ENCODE data around the gene DDX41. TPM values are rescaled to one million over a fixed set of nuclear protein-coding genes. Genes with fewer than 3 reads are reported as not detected.
"Not testable (repeated sequence)": the region's sequence is repeated elsewhere in the genome, so short reads cannot be mapped to it uniquely, and the experiment has no call there.

Gene DDX41
- total RNA-seq, 1 donor from 2014 or later: 84.8 TPM

DNA sequence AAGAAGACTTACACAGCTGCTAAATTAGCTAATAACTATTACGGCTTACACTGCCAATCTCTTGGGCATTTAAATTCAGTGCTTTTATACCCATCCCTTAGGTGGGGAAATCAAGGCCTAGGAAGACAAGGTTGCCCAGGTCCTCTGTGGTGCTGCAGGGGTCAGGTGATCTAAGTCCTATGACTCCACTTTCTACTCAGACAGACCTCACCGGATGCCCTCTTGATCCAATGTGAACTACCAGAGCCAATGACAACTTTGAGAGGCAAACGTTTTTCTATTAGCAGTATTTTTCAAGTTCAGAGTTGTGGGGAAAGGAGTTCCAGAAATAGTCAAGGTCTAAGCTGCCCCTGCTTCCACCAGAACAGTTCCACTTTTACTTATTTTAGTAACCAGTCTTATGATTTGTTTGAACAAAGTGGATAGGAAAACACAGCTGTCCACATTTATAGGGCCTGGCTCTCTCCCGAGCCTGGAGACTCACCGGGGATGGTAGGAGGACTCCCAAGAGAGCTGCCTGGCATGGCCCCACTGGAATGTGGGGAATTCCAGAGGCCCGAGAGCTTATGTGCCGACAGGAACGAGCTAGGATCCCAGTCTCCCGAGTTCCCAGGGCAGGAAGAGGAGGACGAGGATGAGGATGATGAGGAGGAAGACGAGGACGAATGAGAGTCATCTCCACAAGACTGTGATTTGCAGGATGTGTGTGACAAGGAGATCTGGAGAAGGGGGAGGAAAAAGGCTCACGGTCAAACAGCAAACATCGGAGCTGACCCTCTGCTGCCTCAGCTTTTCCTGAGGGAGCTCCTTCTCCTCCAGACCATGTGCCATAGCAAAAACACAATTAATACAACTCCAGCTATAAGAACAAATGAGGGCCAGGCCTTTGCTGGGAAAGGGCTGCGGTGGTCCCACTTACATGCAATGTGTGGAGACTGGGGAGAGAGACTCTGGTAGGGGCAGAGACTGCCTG is 20.9 kb upstream of the DDX41 start:
- DNase-seq (ENCODE audit: low spot score): peak; percentile 51

DNA sequence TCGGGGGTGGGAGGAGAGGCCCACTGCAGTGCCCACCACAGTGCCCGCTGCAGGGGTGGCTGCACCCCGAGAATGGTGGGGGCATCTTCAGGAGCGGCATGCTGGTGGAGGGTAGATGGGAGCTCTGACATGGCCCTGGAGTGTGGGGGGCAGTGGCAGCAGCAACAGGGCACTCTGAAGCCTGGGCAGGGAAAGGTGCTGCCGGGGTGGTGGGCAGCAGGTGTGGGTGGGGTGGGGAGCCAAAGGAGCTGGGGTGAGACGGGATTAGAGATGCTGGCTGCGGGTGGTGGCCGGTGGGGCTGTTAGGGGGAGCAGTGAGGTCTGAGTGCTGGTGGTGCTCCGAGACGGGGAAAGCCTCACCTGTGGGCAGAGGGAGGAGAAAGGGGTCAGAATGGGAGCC is 19.6 kb upstream of the DDX41 start:
- no peak for DNase-seq (ENCODE audit: low spot score)

DNA sequence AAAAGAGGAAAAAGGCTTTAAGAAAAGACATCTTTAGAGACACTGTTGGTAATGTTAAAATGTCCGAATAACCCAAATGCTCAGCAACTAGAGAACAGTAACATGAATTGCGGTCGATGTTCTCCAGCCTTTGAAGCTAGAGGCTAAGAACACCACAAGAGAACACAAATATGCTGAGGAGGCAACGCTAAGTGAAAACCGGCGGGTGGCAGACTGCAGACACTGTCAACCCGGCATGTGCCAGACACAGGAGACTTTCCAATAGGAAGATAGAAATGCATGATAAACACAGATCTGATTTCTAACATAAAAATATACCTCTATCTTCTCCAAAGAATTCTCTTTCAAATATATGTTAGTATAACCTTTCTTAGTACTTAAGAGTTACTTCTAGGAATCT is 18.4 kb upstream of the DDX41 start:
- no peak for DNase-seq (ENCODE audit: low spot score)

DNA sequence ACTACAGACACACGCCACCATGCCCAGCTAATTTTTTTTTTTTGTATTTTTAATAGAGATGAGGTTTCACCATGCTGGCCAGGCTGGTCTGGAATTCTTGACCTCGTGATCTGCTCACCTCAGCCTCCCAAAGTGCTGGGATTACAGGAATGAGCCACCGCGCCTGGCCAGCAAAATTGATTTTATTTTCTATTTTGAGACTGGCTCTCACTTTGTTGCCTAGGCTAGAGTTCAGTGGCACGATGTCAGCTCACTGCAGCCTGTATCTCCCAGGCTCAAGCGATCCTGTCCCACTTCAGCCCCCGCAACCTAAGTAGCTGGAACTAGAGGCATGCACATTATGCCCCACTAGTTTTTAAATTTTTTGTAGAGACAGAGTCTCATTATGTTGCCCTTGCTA is 17.7 kb upstream of the DDX41 start:
- DNase-seq (ENCODE audit: low spot score): not testable (repeated sequence)

DNA sequence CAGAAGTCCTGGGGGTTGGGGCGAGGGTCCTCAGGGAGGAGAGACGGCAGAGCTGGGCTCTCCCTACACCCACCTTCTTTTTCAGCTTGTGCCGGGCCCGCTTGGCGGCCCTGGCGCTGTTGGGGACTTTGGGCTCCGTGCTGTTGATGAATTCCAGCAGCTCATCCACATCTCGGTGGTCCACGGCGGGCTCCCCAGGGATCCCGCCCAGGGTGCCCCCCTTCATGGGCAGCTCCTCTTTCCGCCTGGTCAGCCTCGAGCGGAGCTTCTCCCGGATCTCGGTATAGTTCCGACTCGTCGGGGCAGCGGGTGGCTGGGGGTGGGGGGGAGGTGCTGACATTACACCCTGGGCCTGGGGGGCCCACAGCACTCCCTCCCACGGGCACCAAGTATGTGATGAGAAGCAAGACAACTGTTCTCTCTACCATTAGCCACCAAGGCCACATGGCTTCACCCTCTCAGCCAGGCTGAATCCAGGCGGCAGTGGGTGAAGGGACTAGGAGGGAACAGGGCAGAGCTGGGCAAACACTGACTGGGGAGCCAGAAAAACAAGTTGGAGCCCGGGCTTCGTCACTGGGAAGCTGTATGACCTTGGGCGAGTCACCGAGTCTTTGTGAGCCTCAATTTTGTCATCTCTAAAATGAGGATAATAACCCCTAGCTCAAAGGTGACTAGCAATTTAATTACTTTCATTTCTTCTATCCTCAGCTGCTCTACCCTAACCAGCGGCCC is 14.6 kb upstream of the DDX41 start:
- DNase-seq (ENCODE audit: low spot score): no peak

DNA sequence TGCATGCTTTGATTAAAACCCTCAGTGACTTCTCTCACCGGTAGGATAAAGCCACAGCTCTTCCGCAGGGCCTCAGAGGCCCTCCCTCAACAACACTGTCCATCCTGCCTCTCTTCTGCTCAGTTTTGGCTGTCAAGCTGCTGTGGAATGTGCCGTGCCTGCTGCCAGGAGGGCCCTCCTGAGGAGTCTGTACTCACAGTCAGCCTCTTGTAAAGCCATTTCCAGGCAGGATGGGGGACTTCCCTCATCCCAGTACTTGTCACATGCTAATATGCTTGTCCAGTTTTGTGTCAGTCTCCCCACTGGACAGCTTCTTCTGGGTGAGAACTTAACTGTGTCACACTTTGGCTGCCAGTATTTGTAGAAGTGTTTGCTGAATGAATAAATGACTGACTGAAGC is 13.9 kb upstream of the DDX41 start:
- no peak for DNase-seq (ENCODE audit: low spot score)

DNA sequence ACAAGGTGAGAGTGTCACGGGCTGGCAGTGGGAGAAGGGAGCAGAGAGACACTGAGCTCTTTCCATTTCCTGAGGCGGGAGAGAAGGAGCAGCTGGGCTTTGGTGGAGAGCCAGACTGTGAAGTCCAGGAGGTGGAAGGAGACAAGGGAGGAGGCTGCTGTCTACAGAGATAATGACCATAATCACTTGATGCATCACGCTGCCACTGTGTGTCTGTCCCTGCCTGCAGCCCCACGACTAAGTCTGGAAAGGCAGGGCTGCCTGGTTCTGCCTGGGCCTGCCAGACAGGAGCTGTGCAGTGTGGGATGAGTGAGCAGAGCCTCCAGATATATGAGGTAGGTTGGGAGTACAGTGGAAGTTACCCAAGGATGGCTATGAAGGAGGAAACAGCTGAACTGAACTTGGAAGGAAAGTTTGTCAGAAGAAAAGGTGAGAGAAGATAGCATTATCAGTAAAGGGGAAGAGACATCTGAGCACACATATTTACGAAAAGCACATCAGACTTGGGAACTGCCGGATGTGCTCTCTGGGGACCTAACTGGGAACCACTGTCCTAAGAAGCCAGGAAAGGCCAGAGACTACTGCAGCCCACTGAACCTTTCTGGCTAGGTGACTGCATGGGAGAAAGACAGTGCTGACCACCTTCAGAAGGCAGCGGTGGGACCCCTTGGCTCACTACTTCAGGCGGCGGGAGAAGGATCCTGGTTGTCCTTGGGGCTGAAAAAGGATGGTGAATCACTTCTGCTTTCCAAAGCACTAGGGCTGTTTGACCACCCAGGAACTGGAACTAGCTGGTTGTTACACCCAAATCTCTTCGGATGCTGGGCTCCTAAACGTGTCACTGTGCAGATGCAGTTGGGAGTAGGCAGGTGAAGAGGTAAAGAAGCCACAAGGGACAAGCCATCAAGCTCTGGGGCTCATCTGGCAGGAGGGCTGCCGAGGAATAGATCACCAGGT is 12.8 kb upstream of the DDX41 start:
- no peak for DNase-seq (ENCODE audit: low spot score)

DNA sequence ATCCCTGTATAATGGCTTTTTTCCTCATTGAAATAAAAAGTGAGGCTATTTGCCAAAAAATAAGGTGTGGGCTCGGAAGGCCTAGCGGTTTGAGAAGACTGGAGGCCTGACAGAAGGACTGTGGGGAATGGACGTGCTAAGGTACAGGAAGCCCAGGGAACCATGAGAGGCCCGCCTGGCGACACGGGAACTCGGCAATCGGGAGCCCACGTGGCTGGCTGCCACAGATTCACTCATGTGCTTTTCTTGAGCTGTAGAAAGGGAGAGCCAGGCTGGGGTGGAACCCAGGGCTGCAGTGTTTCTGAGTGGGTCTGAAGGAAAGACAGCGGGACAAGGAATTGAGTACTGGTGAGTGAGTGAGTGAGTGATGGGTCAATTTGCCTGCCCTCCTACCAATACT is 11.9 kb upstream of the DDX41 start:
- DNase-seq (ENCODE audit: low spot score): no peak

DNA sequence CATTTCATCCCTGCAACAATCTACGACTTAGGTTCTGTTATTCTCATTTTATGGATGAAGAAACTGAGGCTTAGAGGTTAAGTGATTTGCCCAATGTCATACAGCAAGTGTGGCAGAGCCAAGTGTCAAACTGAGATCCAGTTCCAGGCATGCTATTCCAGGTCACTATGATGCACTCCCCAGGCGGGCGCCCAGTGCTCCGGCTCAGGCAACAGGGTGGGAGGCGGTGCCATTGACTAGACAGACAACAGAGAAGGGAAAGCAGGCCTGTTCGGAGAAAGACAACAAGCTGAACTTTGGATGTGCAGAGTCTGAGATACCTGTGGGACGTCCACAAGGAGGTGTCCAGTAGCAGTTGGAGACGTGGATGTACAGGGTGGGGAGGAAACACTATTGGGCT is 10.8 kb upstream of the DDX41 start:
- DNase-seq (ENCODE audit: low spot score): no peak

DNA sequence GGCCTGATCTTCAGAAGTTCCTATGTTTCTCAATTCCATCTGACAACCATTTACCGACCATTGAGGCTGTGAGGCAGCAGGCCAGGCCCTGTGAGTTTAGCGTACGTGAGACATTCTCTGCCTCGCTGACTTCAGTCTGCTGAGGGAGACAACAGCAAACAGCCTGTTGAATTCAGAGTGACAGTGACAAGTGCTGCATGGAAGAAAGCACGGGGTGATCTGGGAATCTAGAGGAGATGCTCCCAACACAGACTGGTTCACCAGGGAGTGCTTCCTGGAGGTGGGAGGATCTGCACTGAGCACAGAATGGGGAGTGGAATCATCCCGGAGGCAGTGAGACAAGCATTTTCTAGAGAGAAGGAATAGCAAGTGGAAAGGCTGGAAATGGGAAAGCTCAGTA is 10.0 kb upstream of the DDX41 start:
- DNase-seq (ENCODE audit: low spot score): no peak

DNA sequence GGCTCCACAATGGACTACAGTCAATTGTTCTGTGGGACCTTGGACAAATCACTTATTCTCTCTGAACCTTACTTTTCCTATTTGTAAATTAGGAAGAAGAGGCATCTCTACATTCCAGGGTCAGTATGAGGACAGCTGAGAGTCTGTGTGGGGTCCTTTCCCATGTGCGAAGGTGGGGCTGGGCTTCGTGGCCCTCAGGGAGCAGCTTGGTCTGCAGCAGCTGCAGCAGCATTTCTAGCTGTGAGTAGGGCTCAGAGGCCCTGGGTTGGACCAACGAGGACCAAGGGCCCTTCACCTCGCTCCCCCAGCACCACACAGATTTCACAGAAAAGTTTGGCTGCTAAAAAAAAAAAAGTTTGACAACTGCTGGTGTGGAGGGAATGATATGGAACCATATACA is 9.4 kb upstream of the DDX41 start:
- DNase-seq (ENCODE audit: low spot score): no peak

DNA sequence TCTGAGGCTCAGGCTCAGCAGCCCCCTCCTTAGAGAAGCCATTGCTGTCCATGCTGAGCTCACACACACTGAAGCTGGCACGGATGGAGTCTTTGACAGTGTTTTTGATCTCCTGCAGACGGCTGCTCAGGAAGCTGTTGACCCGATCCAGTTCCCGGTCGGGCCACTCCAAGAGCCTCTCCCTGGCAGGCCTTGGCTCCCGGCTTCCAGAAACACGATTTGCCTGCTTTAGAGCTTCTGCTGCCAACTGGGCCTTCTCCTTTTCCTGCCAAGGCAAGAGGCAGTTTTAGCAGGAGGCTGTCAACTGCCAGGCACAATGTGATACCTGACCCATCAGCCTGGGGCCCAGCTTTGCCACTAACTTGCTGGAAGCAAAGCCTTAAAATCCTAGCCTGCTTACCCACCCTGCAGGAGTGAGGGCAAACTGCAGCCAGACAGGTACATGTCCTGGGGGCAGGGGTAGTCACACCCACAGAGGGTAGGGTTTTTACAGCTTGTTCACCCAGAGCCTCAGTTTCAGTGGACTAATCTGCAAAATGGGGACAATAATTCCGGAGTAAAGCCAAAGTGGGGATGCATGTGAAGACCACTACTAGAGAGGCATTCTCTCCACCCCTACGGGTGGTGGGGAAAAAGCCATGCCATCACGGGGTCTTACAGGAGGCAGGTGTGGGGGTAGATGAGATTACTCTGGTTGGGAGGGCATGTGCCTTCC is 8.3 kb upstream of the DDX41 start:
- no peak for DNase-seq (ENCODE audit: low spot score)

DNA sequence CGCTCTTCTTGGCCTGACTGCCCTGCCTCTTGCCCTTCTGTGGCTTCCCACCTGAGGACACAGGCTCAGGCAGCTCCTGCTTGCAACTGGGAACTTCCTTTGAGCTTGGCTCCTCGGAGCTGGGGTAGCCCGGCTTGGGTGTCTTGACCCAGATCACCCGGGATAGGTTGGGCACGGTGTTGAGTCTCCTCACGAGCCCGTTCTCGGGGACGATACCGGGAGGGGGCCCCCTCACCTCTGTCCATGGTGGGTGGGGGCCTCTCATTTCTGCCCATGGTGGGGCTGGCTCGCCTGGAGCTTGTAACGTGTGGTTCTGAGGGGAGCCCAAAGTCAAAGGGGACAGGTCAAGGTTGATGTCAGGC is 7.8 kb upstream of the DDX41 start:
- no peak for DNase-seq (ENCODE audit: low spot score)

DNA sequence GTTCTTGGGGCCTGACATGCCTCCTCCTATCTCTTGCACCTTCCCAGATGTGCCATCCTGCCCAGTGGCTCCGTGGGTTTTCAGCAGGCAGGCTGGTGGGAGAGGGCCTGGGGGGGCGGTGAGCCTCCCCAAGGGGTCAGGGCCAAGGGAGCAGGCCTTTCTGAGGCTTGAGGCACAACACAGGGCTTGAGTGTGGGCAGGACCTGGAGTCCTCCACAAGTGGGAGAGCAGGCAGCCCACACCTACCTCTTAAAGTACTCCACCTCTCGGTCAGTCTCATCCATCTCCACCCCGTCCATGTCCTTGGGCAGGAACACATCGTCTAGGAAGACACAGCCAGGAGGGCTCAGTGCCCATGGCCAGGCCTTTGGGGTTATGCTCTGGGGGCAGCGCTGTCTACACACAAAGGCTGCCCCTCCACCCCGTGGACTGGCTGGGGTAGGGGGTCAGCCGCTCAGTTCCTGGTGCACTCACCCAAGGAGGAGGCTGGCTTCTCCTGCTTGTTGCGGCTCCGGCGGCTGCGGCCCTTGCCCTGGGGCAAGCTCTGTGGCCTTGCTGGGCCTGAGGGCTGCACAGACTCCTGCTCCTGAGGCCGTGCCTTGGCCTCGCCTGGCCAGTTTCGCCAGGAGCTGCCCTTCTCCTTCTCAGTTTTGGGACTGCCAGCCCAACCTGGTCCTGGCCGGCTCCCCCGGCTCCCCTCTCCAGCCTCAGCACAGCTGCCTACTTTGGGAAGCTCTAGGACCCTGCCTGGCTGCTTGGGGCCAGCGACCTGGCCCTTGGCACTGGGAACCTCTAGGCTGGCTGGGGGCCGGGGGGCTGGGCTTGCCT is 7.2 kb upstream of the DDX41 start:
- no peak for DNase-seq (ENCODE audit: low spot score)

DNA sequence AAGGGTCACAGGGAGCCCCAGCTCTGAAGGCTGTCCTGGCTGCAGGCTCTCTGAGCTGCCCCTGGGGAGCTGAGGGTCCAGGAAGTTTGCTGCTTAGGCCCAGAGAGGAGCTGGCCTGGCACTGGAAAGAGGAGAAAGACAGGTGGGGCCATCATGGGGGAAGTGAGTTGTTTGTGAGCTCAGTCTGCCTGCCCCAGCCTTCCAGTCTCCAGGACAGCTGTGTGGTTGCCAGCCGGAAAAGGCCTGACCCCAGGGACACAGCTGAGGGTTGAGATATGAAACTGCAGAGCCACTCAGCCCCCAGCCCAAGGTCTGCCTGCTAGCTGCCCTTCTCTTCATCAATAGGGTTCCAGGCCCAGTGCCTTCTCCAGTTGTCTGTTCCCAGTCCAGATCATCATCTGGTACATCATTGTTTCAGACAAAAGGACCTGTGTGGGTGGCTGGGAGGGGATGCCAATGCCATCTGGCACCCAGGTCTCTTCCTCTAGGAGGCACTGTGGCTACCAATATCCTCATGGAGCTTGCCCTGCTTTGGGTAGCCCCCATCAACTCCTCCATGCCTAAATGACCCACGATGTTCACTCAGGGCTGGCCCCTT is 4.3 kb upstream of the DDX41 start:
- DNase-seq (ENCODE audit: low spot score): no peak

DNA sequence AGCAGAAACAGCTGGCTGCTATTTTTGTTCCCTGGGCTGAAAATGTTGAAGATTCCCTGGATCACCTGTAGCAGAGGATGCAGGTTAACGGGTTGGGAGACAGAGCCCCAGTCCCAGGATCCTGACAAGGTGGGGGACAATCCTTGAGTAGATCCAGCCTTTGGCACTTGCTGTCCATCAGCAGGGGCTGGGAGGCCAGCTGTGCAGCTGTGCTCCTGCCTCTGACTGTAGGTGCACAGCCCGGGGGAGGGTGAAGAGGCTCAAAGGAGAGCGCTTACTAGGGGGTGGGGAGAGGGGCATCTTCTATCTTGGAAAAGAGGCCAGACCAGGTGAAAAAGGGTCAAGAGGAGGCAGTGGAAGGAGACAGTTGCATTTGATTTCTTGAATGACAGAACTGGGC is 3.5 kb upstream of the DDX41 start:
- no peak for DNase-seq (ENCODE audit: low spot score)

DNA sequence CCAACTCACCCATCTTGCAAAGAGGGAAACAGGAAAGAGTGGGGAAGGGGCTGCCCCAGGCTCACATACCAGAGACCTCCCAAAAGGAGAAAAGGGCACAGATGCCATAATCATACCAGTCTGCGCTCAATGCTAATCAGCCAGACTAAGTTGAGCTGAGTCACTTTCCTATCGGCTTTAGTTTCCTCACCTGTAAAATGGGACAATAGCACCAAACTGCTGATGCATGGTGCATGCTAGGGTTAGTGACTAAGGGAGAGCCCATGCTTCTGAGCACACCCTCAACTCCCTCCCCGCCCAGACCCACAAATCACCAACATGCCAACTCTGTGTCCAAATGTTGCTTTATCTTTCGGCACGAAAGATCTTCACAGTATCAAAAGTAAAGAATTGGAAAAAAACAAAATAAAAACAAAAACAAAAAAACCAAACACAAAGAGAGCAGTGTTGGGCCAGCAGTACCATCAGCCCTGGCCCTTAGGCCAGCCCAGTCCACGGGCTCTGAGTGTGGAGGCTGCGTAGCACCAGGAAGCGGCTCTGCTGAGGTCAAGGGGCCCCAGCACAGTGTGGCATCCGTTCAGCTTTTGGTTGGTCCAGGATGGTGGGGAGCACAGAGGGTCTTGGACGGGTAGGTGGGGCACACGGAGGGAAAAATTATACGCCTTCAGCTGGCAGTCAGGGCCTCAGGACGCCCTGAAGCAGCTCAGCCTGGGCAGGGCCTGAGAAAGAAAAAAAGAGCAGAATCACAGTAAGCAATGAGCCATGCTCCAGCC is 2.9 kb upstream of the DDX41 start:
- DNase-seq (ENCODE audit: low spot score): no peak

DNA sequence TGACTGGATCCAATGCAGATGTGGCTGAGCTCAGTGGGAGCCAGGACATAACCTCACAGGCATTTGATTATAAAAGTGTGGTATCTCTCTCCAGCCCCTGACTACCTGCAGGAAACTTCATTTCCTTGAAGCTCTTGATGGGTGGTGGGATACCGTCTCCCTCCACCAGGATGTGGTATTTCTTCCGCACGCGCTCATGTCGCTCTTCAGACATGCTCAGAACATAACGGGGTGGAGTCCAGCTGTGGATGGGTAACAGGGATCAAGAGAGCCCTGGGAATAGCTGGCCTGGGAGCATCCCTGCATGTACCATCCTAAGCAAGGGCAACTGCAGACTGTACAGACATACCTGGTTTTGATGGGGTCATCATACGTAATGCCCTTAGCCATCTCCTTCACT is 1.2 kb downstream of the DDX41 start:
- DNase-seq (ENCODE audit: low spot score): no peak

DNA sequence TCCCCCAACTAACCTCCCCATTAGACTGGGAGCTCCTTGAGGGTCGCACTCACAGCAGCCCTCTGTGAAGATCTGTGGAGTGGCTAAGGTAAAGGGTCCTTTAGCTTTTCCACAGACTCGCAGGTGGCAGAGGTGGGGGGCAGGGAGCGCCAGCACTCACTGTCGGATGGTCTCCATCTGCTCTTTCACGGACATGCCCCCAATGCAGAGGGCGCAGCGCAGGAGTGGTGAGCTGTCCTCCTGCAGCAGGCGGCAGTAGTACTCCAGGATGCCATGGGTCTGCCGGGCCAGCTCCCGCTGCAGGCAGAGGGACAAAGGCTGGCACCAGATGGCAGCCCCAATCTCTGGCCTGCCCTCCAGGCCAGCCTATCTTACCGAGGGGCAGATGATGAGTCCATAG is 2.2 kb downstream of the DDX41 start:
- no peak for DNase-seq (ENCODE audit: low spot score)

Measured in mucosa of gallbladder (tissue), 1 donor.